Prostate gland (tissue), 2 donors: ENCODE data around the gene GPBP1. TPM values are rescaled to one million over a fixed set of nuclear protein-coding genes. Genes with fewer than 3 reads are reported as not detected.

Source experiments
- DNase-seq: peaks from one replicate; pipeline ENCODE4 v3.0.0-alpha.2; 2019; ENCODE audit warnings: low spot score
- H3K27ac ChIP-seq, 2 donors: fragments of 200-600 bp; sonication (generic); 2 replicates each; pipeline ENCODE4 v1.5.1; 2017 to 2019
- H3K27me3 ChIP-seq: fragments of 200-600 bp; sonication (generic); replicated peaks from 2 replicates; pipeline ENCODE4 v1.5.1; 2019; ENCODE audit not compliant: insufficient read depth
- H3K36me3 ChIP-seq, 2 donors: fragments of 200-600 bp; sonication (generic); 1 replicate in 1 of 2; 2 replicates in 1 of 2; pipeline versions ENCODE4 v1.5.1 to v1.8.1; 2017 to 2019
- H3K4me1 ChIP-seq: fragments of 200-600 bp; sonication (generic); replicated peaks from 2 replicates; pipeline ENCODE4 v1.5.1; 2019
- H3K4me3 ChIP-seq, 2 donors: fragments of 200-600 bp; sonication (generic); 2 replicates each; pipeline ENCODE4 v1.5.1; 2017 to 2019
- H3K9me3 ChIP-seq: fragments of 200-600 bp; sonication (generic); 2 replicates; pipeline ENCODE4 v1.5.1; 2017
- CTCF ChIP-seq, 4 experiments: fragments of 200-600 bp in 2 of 4; fragments of 450-650 bp in 2 of 4; sonication (generic) in 2 of 4; IDR thresholded peaks; 1 replicate in 3 of 4; 2 replicates in 1 of 4; pipeline ENCODE4 v1.5.1; 2016 to 2019; ENCODE audit warnings: antibody characterized with exemption in 4 of 4, mild to moderate bottlenecking in 2 of 4, moderate library complexity in 2 of 4
- POLR2A ChIP-seq: fragments of 450-650 bp; IDR thresholded peaks from one replicate; pipeline ENCODE4 v1.6.1; 2016; ENCODE audit warnings: antibody characterized with exemption, mild to moderate bottlenecking
- POLR2AphosphoS5 ChIP-seq: sonication (generic); formaldehyde crosslinking; IDR thresholded peaks from one replicate; pipeline ENCODE4 v1.6.1; 2017; ENCODE audit warnings: antibody characterized with exemption
- WGBS: methylation state at CpG from one replicate; pipeline ENCODE4 v1.1.5; 2018; 5-methylcytosine and 5-hydroxymethylcytosine counted together
- intact Hi-C: fragments of 100-400 bp; cut with DNase I; formaldehyde crosslinking; loops from one replicate; pipeline ENCODE4 v1.14.2; 2022
- total RNA-seq, 2 donors: library from RNA; depleted of rRNA; stranded (reverse); fragments of >200 nt; gene quantifications; one replicate each; pipeline ENCODE4 v1.1.0, GENCODE V29; 2016

Gene GPBP1
- total RNA-seq, 2 donors from 2014 or later = 63.4 to 84.6 TPM

GRCh38 chr5:57195060-57195459 lies 21.2 kb downstream of the GPBP1 start:
- Histone ChIP-seq H3K36me3 (no peaks in the 10 kb centered on the region), H3K4me3 (no peak overlapping the region), H3K4me1 (no peaks in the 10 kb centered on the region), H3K9me3 (no peaks in the 10 kb centered on the region), H3K27ac (no peak overlapping the region), H3K27me3 (no peaks in the 10 kb centered on the region)
- intact Hi-C loops = no loop called here
- 83% methylated on average over 2 of the region's 2 CpGs for WGBS
- DNase-seq = no peak
- TF ChIP-seq CTCF (IDR thresholded peaks at IDR 0.05) = no peak
- TF ChIP-seq POLR2A = no peak
- TF ChIP-seq POLR2AphosphoS5 = no peak

- Histone ChIP-seq H3K4me1 (no peaks in the 10 kb centered on the region), H3K36me3 (no peaks in the 10 kb centered on the region), H3K4me3 (no peak overlapping the region), H3K27me3 (no peaks in the 10 kb centered on the region), H3K9me3 (no peaks in the 10 kb centered on the region), H3K27ac (no peak overlapping the region)
- no peak for DNase-seq
- TF ChIP-seq CTCF (IDR thresholded peaks at IDR 0.05) = no peak
- TF ChIP-seq POLR2A = no peak
- no peak for TF ChIP-seq POLR2AphosphoS5
- 49% methylated on average over 8 of the region's 8 CpGs for WGBS
- intact Hi-C loops = no loop called here
Measured at GRCh38 chr5:57199866-57200265, 26.0 kb downstream of the GPBP1 start.

- Histone ChIP-seq H3K27ac (no peak overlapping the region), H3K4me1 (no peaks in the 10 kb centered on the region), H3K36me3 (no peaks in the 10 kb centered on the region), H3K27me3 (no peaks in the 10 kb centered on the region), H3K9me3 (no peaks in the 10 kb centered on the region), H3K4me3 (no peak overlapping the region)
- WGBS = 84% methylated on average over 1 of the region's 1 CpG
- intact Hi-C loops = no loop called here
- TF ChIP-seq POLR2AphosphoS5 (no peak), POLR2A (no peak), CTCF (IDR thresholded peaks at IDR 0.05) (no peak)
- DNase-seq = no peak
Measured at GRCh38 chr5:57202811-57203210, 29.0 kb downstream of the GPBP1 start.

GRCh38 chr5:57207007-57207653 lies 33.3 kb downstream of the GPBP1 start:
- H3K4me1 ChIP-seq = no peaks in the 10 kb centered on the region

More at GRCh38 chr5:57207007-57207653, 33.3 kb downstream of the GPBP1 start:
- TF ChIP-seq POLR2AphosphoS5 (no peak), POLR2A (no peak), CTCF (IDR thresholded peaks at IDR 0.05) (no peak)
- H3K9me3 ChIP-seq = no peaks in the 10 kb centered on the region
- intact Hi-C loops = no loop called here
- H3K27ac ChIP-seq = no peak overlapping the region
- DNase-seq = no peak
- no peaks in the 10 kb centered on the region for H3K36me3 ChIP-seq
- H3K27me3 ChIP-seq = no peaks in the 10 kb centered on the region
- WGBS = 88% methylated on average over 7 of the region's 7 CpGs
- no peak overlapping the region for H3K4me3 ChIP-seq
